Medulla oblongata (tissue), 1 donor: ENCODE results near the gene ACSS2.
A peak's percentile ranks its signal among the peaks of the same experiment; 100 is the strongest.
"Not testable (repeated sequence)": the region's sequence is repeated elsewhere in the genome, so short reads cannot be mapped to it uniquely, and the experiment has no call there.

Source experiments
- DNase-seq: peaks from one replicate; pipeline ENCODE4 v3.0.0-alpha.2; 2015; ENCODE audit errors: extremely low spot score

ACSS2 gene

DNA sequence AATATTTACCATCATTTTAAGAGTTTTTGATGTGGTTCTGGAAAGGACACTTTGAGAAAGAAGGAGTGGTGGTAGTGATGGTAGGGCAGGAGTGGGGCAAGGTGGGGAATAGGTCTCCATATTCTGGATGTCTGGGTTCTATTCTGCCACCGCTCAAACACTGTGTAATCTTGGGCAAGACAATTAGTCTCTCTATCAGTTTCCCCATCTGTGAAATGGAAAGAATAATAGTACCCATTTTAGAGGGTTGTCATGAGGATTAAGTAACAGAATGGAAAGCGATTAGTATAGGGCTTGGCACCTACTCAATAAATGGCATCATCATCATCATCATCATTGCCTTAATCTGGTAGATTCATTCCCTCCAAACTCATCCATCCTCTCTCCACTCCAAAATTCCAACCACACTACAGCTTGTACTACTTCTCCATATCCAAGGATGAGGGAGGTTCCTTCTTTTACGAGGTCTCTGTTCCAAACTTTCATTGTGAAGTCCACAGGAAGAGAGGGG, 2.8 kb upstream of the ACSS2 start:
- peak; percentile 9 for DNase-seq

DNA sequence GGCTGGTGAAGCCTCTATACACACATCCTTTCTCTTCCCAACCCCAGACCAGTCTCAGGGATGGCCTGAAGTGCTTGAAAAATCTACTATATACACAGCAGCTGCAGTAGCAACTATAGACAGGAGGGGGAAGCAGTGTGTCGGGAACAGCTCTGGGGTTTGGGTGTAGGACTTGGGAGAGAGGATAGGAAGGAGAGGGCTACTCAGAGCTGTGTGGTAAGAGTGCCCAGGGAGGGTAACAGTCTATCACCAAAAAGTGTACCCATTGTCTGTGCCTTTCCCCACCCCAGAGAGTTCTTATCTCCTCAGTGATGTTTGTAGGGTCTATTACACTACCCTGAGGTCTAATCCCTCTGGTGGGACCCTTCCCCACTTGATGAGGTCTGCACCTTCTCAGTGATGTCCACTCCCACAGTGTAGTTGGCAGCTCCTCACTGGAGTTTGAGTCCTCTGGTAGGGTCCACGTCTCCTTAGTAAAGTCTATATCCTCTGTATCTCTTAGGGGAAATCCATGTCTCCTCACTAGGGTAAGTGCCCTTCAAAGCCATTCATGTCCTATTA, 2.2 kb upstream of the ACSS2 start:
- DNase-seq, result peak; percentile 93

DNA sequence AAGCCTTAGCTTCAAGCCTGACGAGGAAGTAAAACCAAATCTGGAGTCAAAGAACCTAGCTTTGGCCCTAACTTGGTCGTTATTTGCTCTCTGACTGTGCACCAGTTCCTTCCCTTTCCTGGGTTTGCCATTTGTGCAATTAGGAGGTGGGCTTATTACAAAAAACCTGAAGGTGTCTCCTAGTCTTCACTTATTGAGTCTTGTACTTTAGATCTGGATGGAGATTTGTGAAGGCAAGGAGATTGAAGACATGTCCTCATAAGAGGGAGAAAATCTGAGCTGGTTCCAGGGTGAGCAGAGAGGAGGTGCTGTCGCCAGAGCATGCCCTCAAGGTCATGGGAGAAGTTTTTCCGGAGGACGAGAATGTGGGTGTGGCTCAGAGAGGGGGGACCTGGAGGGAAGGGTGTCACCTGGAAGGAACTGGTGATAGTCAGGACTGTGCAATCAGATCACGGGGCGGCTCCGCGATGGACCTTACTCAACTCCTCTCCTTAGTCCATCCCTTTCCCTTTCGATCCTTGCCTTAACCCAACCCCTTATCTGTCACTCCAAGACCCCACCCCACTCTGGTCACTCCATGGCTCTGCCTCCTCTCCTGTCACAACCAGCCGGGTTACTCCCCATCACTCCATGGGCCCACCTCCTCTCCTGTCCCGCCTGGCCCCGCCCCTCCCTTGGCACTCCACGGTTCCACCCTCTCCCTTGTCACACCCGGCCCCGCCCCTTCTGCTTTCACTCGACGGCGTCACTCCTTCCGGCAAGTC, 588 bp upstream of the ACSS2 start:
- no peak for DNase-seq

DNA sequence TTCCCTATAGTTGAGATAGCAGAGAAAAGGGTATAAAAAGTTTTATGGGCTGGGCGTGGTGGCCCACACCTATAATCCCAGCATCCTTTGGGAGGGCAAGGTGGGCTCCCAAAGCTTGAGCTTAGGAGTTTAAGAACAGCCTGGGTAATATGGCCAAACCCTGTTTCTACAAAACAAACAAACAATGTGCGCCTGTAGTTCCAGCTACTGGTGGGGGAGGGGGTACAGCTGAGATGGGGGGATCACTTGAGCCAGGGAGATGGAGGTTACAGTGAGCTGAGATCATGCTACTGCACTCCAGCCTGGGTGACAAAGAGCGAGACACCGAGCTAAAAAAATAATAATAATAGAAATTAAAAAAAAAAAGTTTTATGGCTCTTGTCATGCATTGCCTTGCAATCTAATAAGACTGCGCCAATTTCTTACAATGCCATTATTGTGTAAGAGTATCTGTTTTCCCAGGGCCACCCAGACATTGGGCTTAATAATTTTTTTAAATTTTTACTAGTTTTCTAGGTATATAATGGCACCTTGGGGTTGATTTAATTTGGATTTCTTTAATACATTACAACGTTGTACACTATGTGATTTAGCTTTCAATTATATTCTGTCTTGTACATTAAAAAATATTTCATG, 3.9 kb downstream of the ACSS2 start:
- peak; percentile 63 for DNase-seq

DNA sequence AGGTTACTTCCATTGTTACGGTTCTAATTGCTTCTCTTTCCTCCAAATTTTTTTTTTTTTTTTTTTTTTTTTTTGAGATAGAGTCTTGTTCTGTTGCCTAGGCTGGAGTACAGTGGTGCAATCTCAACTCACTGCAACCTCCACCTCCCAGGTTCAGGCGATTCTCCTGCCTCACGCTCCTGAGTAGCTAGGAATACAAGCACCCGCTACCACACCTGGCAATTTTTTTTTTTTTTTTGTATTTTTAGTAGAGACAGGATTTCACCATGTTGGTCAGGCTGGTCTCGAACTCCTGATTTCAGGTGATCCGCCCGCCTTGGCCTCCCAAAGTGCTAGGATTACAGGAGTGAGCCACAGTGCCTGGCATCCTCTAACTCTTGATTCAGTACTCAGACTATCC, 4.6 kb downstream of the ACSS2 start:
- not testable (repeated sequence) for DNase-seq

DNA sequence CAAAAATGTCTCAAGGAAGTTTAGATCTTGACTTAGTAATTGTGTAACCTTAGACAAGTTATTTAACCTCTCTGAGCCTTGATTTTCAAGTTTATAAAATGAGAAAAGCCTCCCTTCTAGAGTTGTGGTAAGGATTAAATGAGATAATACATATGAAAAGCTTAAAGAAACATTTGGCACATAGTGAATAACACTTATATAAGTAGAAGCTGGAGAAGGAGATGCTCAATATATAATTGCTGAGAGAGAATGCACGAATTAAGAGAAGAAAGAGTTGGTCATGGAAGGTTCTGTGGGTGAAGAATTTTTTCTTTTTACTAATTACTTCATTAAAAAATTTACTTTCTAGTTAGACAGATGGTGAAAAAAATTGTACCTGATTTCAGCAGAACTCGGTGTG, 5.3 kb downstream of the ACSS2 start:
- DNase-seq, result no peak

DNA sequence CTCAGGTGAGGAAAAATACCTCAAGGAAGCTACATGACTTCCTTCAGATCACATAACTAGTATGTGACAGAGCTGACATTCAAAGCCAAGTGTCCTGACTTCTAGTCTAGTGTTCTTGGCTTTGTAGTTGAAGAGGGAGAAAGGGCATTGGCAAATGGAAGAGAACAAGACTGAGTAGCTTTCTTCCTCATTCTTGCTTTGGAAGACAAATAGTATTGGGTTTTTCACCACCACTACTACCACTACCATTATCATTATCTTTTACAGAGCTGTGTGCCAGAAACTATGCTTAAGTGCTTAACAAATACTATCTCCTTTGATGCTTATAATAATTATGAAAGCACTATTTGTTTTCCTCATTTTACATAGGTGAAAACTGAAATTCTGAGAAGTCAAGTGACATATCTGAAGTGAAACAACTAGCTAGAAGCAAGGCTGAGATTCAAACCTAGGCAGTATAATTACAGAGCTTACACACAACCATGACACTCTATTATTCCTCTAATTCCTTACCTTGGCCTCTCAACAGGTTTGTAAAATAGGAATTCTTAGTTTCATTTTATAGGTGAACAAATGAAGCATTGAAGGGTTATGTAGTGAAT, 6.8 kb downstream of the ACSS2 start:
- no peak for DNase-seq

DNA sequence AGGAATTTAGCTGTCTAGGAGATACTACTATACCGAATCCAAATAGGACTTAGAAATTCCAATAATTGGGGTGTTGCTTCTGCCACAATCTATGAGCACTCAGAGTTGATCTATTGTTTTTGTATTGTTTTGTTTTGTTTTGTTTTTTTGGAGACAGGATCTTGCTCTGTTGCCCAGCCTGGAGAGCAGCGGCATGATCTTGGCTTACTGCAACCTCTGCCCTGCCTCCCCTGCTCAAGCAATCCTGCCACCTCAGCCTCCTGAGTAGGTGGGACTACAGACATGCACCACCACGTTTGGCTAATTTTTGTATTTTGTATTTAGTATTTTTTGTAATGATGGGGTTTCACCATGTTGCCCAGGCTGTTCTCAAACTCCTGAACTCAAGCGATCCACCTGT, 7.4 kb downstream of the ACSS2 start:
- DNase-seq, result no peak

DNA sequence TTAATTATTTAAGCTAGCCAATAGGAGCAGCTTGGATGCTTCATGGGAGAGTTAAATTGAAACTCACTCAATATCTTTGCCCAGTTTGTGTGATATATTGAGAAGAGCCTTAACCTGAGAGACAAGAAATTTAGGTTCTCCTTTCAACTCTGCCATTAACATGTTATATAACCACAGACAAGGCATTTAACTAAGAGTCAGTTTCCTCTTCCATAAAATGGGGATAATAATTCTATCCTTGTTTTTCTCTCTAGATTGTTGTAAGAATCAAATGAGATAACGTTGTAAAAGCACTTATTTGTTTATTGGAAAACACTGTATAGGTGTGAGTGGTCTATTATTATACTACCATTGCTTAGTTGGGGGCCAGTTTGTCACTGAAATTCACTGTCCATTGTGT, 7.8 kb downstream of the ACSS2 start:
- DNase-seq, result no peak

DNA sequence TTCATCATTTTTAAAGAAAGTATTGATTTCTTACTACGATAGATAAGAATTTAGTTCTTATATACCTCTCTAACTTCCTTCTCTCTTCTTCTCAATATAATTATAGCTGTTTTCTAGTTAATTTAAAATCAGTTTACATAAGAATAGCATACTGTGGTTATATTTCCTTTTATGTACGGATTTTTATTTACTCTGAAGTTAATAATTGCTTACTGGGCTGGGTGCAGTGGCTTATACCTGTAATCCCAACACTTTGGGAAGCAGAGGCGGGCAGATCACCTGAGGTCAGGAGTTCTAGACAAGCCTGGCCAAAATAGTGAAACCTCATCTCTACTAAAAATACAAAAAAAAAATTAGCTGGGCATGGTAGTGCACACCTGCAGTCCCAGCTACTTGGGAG, 9.7 kb downstream of the ACSS2 start:
- no peak for DNase-seq

DNA sequence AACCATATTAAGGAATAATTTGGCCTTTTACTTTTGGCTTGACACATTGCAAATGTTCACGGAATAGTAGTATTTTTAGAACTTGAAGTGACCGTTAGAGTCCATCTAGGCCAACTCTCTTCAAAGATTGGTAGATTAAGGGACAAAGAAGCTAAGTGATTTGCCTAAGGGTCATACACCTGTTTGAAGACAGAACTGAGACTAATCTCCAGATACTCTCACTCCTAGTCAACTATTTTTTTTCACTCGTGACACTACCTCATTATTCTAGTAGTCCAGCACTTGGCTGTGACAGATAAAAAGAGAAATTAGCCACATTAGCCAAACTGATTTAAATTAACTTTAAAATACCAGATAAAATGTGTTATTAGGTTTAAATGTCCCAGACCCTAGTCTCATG, 10.6 kb downstream of the ACSS2 start:
- DNase-seq, result no peak

DNA sequence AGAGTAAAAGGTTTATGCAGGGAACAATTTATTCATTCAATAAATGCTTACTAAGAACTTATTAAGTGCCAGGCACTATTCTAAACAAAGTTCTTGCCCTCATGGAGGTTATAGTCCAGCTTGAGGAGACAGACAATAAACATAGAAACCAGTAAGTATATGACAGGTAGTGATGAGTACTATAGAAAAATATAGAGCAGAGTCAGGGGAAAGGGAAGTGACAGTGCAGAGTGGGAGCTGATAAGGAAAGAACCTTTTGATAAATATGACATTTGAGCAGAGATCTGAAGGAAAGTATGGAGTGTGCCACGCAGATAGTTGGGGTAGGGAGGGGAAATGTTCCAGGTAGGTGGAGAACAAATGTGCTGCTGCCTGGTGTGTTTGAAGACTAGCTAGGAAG, 12.1 kb downstream of the ACSS2 start:
- no peak for DNase-seq

DNA sequence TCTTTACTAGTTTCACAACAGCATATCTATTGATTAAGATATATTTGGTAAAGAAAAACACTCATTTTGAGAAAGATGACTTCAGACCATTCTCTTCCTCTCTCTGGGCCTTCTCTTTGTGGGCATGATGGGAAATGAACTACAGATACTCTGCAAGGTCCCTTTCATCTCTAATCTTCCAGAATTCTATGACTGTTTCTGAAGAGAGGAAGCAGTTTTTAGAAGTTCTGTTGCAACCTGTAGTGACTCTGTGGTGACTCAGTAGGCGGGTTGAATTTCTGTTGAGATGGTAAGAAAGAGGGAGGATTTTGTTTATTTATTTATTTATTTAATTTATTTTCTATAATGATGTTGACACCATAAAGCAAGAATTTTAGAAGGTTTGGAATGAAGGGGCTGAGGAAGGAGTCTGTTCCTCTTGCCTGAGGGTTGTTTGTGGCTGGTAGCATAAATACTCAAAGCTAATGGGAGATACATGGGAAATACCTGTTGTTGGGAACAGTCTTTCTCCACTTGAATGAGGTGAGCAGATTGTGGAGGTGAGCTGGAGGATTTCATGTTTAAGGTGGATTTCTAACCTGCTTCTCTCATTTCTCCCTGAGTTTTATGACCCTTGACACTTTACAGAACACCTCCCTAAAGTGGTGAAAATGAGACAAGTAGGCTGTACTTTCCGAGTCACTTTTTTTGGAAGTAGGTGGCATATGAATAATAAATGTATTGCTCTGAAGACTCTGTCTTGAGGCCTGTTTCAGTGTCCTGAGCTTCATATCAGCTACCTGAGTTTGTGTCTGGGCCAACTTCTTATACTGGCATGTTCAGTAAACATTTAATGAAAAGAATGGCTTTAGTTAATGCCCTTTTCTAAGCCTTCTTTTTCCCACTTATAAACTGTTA, 15.0 kb downstream of the ACSS2 start:
- no peak for DNase-seq

DNA sequence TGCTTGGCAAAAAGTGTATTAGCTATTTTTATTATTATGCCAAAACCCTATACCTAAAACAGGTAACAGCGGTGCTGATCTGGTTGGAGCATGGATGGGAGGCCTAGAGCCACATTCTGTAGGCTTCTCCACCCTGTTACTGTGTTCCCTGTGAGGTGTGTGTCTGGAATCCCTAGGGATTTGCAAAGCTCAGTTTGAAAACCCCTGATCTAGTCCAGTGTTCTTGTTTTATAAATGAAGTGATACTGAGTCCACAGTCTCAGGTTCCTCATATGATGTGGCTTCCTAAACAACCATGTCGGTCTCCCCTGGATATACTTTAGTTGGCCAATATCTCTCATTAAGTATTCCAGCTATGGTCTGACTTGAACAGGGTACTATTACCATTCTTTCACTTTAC, 16.3 kb downstream of the ACSS2 start:
- no peak for DNase-seq

DNA sequence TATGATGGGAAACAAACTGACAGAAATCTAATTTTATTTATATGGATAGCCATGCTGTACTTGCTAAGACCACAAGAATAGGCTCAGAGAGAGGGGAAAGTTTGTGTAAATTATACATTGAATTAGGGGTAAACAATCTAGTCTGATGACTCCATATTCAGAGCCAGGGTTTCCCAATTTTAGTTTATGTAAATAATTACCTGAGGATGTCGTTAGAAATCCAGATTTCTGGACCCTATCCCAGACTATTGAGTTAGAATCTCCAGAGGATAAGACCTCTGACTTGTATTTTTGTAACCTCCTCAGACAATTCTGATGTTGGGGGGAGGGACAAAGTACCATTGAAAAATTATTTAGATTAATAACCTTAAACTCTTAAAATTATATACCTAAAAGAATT, 18.3 kb downstream of the ACSS2 start:
- no peak for DNase-seq

DNA sequence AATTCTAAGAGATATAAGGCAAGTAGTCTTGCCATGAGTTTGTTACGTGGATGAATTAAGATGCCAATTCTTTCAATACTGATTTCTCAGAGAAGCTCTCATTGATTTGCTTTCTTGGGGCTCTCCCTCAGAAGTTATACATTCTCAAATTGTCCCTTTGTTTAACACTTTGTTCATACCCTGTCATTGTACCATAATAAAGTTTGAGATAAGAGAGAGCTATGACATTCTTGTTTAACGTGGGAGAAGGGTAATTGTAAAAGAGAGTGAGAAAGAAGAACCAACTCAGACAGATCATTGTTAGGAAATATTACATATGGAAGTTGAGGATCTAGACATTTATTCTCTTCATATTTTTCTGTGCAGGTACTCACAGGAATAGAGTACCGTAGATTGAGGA, 19.1 kb downstream of the ACSS2 start:
- DNase-seq, result no peak

DNA sequence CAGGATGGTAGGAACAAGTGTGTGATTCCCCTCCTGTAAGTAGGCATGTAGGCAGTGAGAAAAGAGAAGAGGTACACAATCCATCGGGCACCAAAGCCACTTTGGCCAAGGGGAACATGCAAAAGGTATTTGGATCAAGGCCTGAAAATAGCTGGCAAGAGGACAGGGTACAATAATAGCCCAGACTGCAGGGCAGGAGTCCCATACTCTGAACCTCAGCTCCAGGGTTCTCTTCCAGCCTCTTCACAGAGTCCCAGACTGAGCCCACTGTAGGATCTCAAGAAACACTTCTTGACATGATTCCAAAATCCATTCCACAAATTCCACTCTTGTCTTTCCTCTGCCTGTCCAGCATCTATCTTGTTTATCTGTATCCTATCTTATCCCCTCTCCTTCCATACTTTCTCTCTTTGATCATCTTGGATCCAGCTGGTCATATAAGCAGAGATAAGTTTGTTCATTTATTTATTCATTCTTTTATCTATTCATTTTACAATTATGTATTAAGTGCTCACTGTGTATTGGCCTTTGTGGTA, 19.7 kb downstream of the ACSS2 start:
- no peak for DNase-seq

DNA sequence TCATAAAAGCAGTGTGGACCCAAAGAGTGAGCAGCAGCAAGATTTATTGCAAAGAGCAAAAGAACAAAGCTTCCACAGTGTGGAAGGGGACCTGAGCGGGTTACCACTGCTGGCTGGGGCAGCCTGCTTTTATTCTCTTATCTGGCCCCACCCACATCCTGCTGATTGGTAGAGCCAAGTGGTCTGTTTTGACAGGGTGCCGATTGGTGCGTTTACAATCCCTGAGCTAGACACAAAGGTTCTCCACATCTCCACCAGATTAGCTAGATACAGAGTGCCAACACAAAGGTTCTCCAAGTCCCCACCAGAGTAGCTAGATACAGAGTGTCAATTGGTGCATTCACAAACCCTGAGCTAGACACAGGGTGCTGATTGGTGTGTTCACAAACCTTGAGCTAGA, 21.7 kb downstream of the ACSS2 start:
- not testable (repeated sequence) for DNase-seq

DNA sequence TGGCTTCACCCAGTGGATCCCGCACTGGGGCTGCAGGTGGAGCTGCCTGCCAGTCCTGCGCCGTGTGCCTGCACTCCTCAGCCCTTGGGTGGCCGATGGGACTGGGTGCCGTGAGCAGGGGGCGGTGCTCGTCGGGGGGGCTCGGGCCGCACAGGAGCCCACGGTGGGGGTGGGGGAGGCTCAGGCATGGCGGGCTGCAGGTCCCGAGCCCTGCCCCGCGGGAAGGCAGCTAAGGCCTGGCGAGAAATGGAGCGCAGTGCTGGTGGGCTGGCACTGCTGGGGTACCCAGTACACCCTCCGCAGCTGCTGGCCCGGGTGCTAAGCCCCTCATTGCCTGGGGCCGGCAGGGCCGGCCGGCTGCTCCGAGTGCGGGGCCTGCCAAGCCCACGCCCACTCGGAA, 22.3 kb downstream of the ACSS2 start:
- not testable (repeated sequence) for DNase-seq

DNA sequence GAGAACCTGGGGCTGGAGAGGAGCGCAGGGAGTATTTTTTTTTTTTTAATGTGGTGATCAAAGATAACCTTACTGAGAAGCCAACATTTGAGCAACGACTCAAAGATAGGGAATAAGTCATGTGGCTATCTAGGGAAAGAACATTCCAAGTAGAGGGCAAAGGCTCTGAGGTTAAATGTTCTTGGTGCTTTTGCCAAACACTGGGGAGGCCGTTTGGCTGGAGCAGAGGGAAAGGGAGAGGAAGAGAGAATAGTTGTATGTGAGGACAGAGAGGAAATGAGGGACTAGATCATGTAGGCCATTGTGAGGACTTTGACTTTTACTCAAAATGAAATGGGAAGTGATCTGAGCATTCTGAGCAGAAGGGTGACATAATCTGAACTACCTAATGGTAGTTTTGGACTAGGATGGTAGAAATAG, 27.8 kb downstream of the ACSS2 start:
- DNase-seq, result peak; percentile 37
